Upper lobe of right lung (tissue), 1 donor: ENCODE results near the gene SEMA6B. TPM values are rescaled to one million over a fixed set of nuclear protein-coding genes. Genes with fewer than 3 reads are reported as not detected.

Experiments
- ATAC-seq: fragments of 200-7000 bp; cut with Tn5 transposase; one replicate; pipeline ENCODE4 v1.9.1; 2020; ENCODE audit warnings: mild to moderate bottlenecking, moderate library complexity
- DNase-seq: peaks from one replicate; pipeline ENCODE4 v3.0.0-alpha.2; 2020
- H3K27ac ChIP-seq: fragments of 200-600 bp; one replicate; pipeline ENCODE4 v1.8.0; 2022
- H3K27me3 ChIP-seq: fragments of 200-600 bp; one replicate; pipeline ENCODE4 v1.8.0; 2022; ENCODE audit warnings: mild to moderate bottlenecking
- H3K36me3 ChIP-seq: fragments of 200-600 bp; one replicate; pipeline ENCODE4 v1.8.0; 2022
- H3K4me1 ChIP-seq: fragments of 200-600 bp; one replicate; pipeline ENCODE4 v1.8.0; 2022
- H3K4me3 ChIP-seq: fragments of 200-600 bp; one replicate; pipeline ENCODE4 v1.8.0; 2022; ENCODE audit warnings: mild to moderate bottlenecking
- H3K9me3 ChIP-seq: fragments of 200-600 bp; one replicate; pipeline ENCODE4 v1.8.0; 2022
- CTCF ChIP-seq: fragments of 200-600 bp; IDR thresholded peaks from one replicate; pipeline ENCODE4 v1.8.0; 2022; ENCODE audit warnings: antibody characterized with exemption
- intact Hi-C: fragments of 100-400 bp; cut with DNase I; formaldehyde crosslinking; loops from one replicate; pipeline ENCODE4 v1.11.0; 2022
- total RNA-seq: library from RNA; stranded (reverse); fragmentation: NEBNext Ultra II Directional; extraction: Animal tissue kit (Norgen Biotek cat#: 25700); gene quantifications from one replicate; pipeline ENCODE4 v1.2.1, GENCODE V29; 2021
- donor health status: DM: no; HTN: yes; CAD: no; lungs with severe emphysema.

Gene SEMA6B
- total RNA-seq, 1 donor from 2014 or later, result 20.3 TPM

- no peak overlapping the region for H3K4me3 ChIP-seq
- TF ChIP-seq CTCF, result no peak
- no peaks in the 10 kb centered on the region for H3K9me3 ChIP-seq
- H3K27me3 ChIP-seq, result peaks cover 61% of the 10 kb centered on the region
- intact Hi-C loops, result loop anchor here (10.0 kb wide), 1 partner anchor 56 kb away; the partner anchor contains the start of gene TNFAIP8L1
- H3K36me3 ChIP-seq, result no peaks in the 10 kb centered on the region
- H3K4me1 ChIP-seq, result peaks cover 10% of the 10 kb centered on the region
- no peak overlapping the region for H3K27ac ChIP-seq
- DNase-seq (no peak), ATAC-seq (no peak)
Observed at GRCh38 chr19:4578552-4579248, 19.2 kb upstream of the SEMA6B start.

GRCh38 chr19:4577020-4577782, 17.7 kb upstream of the SEMA6B start:
- no peaks in the 10 kb centered on the region for H3K36me3 ChIP-seq
- H3K27ac ChIP-seq, result no peak overlapping the region
- H3K4me3 ChIP-seq, result no peak overlapping the region
- TF ChIP-seq CTCF, result no peak
- peaks cover 48% of the 10 kb centered on the region for H3K27me3 ChIP-seq
- no peak for ATAC-seq
- no peak for DNase-seq
- H3K4me1 ChIP-seq, result peaks cover 10% of the 10 kb centered on the region
- intact Hi-C loops, result loop anchor here (10.0 kb wide), 1 partner anchor 58 kb away; the partner anchor contains the start of gene TNFAIP8L1
- H3K9me3 ChIP-seq, result no peaks in the 10 kb centered on the region

GRCh38 chr19:4576016-4576933, 16.8 kb upstream of the SEMA6B start:
- Histone ChIP-seq H3K36me3 (no peaks in the 10 kb centered on the region), H3K27me3 (peaks cover 42% of the 10 kb centered on the region), H3K9me3 (no peaks in the 10 kb centered on the region), H3K4me1 (peaks cover 10% of the 10 kb centered on the region), H3K4me3 (no peak overlapping the region), H3K27ac (no peak overlapping the region)
- intact Hi-C loops, result loop anchor here (10.0 kb wide), 1 partner anchor 59 kb away; the partner anchor contains the start of gene TNFAIP8L1
- peak; percentile 80 for DNase-seq
- TF ChIP-seq CTCF, result peak; percentile 67
- peak; percentile 73 for ATAC-seq

- H3K27me3 ChIP-seq, result peaks cover 34% of the 10 kb centered on the region
- no peak overlapping the region for H3K4me3 ChIP-seq
- DNase-seq (no peak), ATAC-seq (peak; percentile 27)
- H3K9me3 ChIP-seq, result no peaks in the 10 kb centered on the region
- TF ChIP-seq CTCF, result no peak
- peaks cover 10% of the 10 kb centered on the region for H3K4me1 ChIP-seq
- H3K27ac ChIP-seq, result no peak overlapping the region
- H3K36me3 ChIP-seq, result no peaks in the 10 kb centered on the region
- intact Hi-C loops, result loop anchor here (10.0 kb wide), 1 partner anchor 59 kb away; the partner anchor contains the start of gene TNFAIP8L1
Observed at GRCh38 chr19:4575267-4576015, 16.0 kb upstream of the SEMA6B start.

- no peak for ATAC-seq
- H3K4me3 ChIP-seq, result no peak overlapping the region
- H3K4me1 ChIP-seq, result peaks cover 10% of the 10 kb centered on the region
- intact Hi-C loops, result loop anchor here (10.0 kb wide), 1 partner anchor 61 kb away; the partner anchor contains the start of gene TNFAIP8L1
- H3K36me3 ChIP-seq, result no peaks in the 10 kb centered on the region
- TF ChIP-seq CTCF, result no peak
- DNase-seq, result no peak
- H3K9me3 ChIP-seq, result no peaks in the 10 kb centered on the region
- peaks cover 17% of the 10 kb centered on the region for H3K27me3 ChIP-seq
- no peak overlapping the region for H3K27ac ChIP-seq
Observed at GRCh38 chr19:4573682-4574081, 14.2 kb upstream of the SEMA6B start.
